ENCODE measurements around the gene PRKD2. TPM values are rescaled to one million over a fixed set of nuclear protein-coding genes. Genes with fewer than 3 reads are reported as not detected.

The PRKD2 gene
- total RNA-seq, 1 donor from 2014 or later: 14.9 TPM

DNA sequence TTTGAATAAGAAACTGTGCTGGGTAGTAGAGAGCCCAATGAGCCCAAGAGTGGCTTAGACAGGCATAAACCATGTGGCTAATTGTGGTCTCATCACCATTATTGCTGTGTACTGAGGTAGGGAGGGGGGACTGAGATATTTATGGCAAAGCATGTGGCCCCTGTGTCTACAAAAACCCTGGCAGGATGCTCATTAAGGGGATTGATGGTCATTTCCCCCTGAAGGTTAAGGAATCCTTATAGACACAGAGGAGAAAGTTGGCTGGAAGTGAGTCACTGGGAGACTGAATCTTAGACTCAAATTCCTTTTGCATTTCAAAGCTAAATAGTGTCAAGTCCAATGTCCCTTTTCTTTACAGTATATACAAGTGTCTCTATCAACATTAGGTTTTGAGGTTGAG lies 46.1 kb downstream of the PRKD2 start:
- Mint-ChIP-seq H3K4me1 (no peaks in the 10 kb centered on the region), H3K27ac (no peak overlapping the region), H3K9me3 (no peaks in the 10 kb centered on the region), H3K4me3 (no peak overlapping the region), H3K36me3 (peaks cover 12% of the 10 kb centered on the region), H3K27me3 (ENCODE audit: insufficient read depth, low read depth) (peaks cover 5% of the 10 kb centered on the region)
- Histone ChIP-seq H3K4me3 (no peak overlapping the region), H3F3A (ENCODE audit: low read depth) (no peaks in the 10 kb centered on the region), H3K27me3 (no peaks in the 10 kb centered on the region), H3K36me3 (no peaks in the 10 kb centered on the region), H2AFZ (replicated peaks) (no peak overlapping the region), H3K9ac (no peak overlapping the region), H4K20me1 (ENCODE audit: low read depth) (no peaks in the 10 kb centered on the region), H3K4me2 (no peak overlapping the region), H3K4me1 (no peaks in the 10 kb centered on the region), H3K9me3 (ENCODE audit: low read depth) (no peaks in the 10 kb centered on the region), H3K27ac (no peak overlapping the region), H3K79me2 (ENCODE audit: low read depth) (no peaks in the 10 kb centered on the region)
- no peak for TF ChIP-seq EZH2 (IDR thresholded peaks at IDR 0.05)
- TF ChIP-seq EZH2phosphoT487 (IDR thresholded peaks at IDR 0.05): no peak
- TF ChIP-seq, protein P1, sequence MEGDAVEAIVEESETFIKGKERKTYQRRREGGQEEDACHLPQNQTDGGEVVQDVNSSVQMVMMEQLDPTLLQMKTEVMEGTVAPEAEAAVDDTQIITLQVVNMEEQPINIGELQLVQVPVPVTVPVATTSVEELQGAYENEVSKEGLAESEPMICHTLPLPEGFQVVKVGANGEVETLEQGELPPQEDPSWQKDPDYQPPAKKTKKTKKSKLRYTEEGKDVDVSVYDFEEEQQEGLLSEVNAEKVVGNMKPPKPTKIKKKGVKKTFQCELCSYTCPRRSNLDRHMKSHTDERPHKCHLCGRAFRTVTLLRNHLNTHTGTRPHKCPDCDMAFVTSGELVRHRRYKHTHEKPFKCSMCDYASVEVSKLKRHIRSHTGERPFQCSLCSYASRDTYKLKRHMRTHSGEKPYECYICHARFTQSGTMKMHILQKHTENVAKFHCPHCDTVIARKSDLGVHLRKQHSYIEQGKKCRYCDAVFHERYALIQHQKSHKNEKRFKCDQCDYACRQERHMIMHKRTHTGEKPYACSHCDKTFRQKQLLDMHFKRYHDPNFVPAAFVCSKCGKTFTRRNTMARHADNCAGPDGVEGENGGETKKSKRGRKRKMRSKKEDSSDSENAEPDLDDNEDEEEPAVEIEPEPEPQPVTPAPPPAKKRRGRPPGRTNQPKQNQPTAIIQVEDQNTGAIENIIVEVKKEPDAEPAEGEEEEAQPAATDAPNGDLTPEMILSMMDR (IDR thresholded peaks at IDR 0.05): no peak
- DNase-seq (ENCODE audit: low spot score): no peak

DNA sequence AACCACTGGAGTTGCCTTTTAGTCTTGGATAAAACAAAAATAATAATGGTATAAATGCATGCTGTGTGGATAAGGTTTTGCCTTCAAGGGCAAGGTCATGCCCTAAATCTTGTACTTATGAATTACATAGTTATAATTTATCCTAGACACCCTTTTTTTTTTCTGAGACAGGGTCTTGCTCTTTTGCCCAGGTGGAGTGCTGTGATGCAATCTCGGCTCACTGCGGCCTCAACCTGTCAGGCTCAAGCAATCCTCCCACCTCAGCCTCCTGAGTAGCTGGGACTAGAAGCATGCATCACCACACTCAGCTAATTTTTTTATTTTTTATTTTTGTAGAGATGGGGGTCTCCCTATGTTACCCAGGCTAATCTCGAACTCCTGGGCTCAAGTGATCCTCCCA lies 48.3 kb downstream of the PRKD2 start:
- Mint-ChIP-seq H3K27ac (no peak overlapping the region), H3K9me3 (no peaks in the 10 kb centered on the region), H3K4me3 (no peak overlapping the region), H3K27me3 (ENCODE audit: insufficient read depth, low read depth) (peaks cover 6% of the 10 kb centered on the region), H3K36me3 (peaks cover 3% of the 10 kb centered on the region), H3K4me1 (no peaks in the 10 kb centered on the region)
- no peak for TF ChIP-seq EZH2 (IDR thresholded peaks at IDR 0.05)
- TF ChIP-seq EZH2phosphoT487 (IDR thresholded peaks at IDR 0.05): no peak
- TF ChIP-seq, protein P1 (IDR thresholded peaks at IDR 0.05): no peak
- Histone ChIP-seq H2AFZ (replicated peaks) (no peak overlapping the region), H3K27me3 (no peaks in the 10 kb centered on the region), H4K20me1 (ENCODE audit: low read depth) (no peaks in the 10 kb centered on the region), H3K4me3 (no peak overlapping the region), H3K9ac (no peak overlapping the region), H3K36me3 (no peaks in the 10 kb centered on the region), H3K9me3 (ENCODE audit: low read depth) (no peaks in the 10 kb centered on the region), H3K4me2 (no peak overlapping the region), H3K4me1 (no peaks in the 10 kb centered on the region), H3K27ac (no peak overlapping the region), H3F3A (ENCODE audit: low read depth) (no peaks in the 10 kb centered on the region), H3K79me2 (ENCODE audit: low read depth) (no peaks in the 10 kb centered on the region)
- DNase-seq (ENCODE audit: low spot score): no peak

DNA sequence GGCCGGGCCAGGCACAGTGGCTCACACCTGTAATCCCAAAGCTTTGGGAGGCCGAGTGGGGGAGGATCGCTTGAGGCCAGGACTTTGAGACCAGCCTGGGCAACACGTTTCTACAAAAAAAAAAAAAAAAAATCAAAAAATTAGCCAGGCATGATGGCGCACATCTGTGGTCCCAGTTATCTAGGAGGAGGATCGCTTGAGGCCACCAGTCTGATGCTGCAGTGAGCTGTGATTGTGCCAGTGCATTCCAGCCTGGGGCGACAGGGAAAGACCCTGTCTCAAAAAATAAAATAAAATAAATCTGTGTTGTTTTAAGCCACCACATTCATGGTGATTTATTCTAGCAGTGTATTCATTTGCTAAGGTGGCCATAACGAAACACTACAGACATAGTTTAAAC lies 51.8 kb downstream of the PRKD2 start:
- no peak overlapping the region for H2AFZ ChIP-seq (replicated peaks)
- no peaks in the 10 kb centered on the region for H3K36me3 ChIP-seq
- H3K27me3 Mint-ChIP-seq (ENCODE audit: insufficient read depth, low read depth): peaks cover 10% of the 10 kb centered on the region
- TF ChIP-seq EZH2phosphoT487 (IDR thresholded peaks at IDR 0.05) (no peak), EZH2 (IDR thresholded peaks at IDR 0.05) (no peak)
- TF ChIP-seq, protein P1 (IDR thresholded peaks at IDR 0.05): no peak
- H3K36me3 Mint-ChIP-seq: no peaks in the 10 kb centered on the region
- H3K4me3 Mint-ChIP-seq: no peak overlapping the region
- no peaks in the 10 kb centered on the region for H3K79me2 ChIP-seq (ENCODE audit: low read depth)
- no peak overlapping the region for H3K4me3 ChIP-seq
- no peaks in the 10 kb centered on the region for H3K9me3 ChIP-seq (ENCODE audit: low read depth)
- no peak overlapping the region for H3K4me2 ChIP-seq
- no peak overlapping the region for H3K9ac ChIP-seq
- H3K4me1 Mint-ChIP-seq: peaks cover 11% of the 10 kb centered on the region
- H3K4me1 ChIP-seq: peaks cover 10% of the 10 kb centered on the region
- peaks cover 17% of the 10 kb centered on the region for H3F3A ChIP-seq (ENCODE audit: low read depth)
- DNase-seq (ENCODE audit: low spot score): no peak
- H3K9me3 Mint-ChIP-seq: no peaks in the 10 kb centered on the region
- H3K27me3 ChIP-seq: peaks cover 7% of the 10 kb centered on the region
- H3K27ac Mint-ChIP-seq: no peak overlapping the region
- H3K27ac ChIP-seq: no peak overlapping the region
- peaks cover 10% of the 10 kb centered on the region for H4K20me1 ChIP-seq (ENCODE audit: low read depth)
